Activated naive CD8-positive, alpha-beta T cell treated with anti-CD3 and anti-CD28 coated beads, Interleukin-2, amount 10 ng/mL, durations not matched to agents 7 days and 5 days (primary cell): ENCODE results near the gene MYZAP. TPM values are rescaled to one million over a fixed set of nuclear protein-coding genes. Genes with fewer than 3 reads are reported as not detected.

Experiments
- ATAC-seq: fragments of 150-1000 bp; cut with Tn5 transposase; one replicate; pipeline ENCODE4 v1.10.0; 2021; ENCODE audit warnings: low read depth, moderate library complexity
- POLR2A ChIA-PET: fragments of 350-600 bp; sonication (Branson Sonifier 250); formaldehyde crosslinking; loops from one replicate; lab custom pipeline; 2021; ENCODE audit warnings: antibody characterized with exemption; lab: Charles Lee
- DNase-seq: peaks from one replicate; pipeline ENCODE4 v3.0.0; 2021
- H3K27ac Mint-ChIP-seq: one replicate; pipeline ENCODE4 v1.8.0; 2022; ENCODE audit warnings: mild to moderate bottlenecking, mixed read lengths
- H3K27me3 Mint-ChIP-seq: one replicate; pipeline ENCODE4 v1.8.0; 2022; ENCODE audit warnings: mild to moderate bottlenecking, moderate library complexity, mixed read lengths
- H3K36me3 Mint-ChIP-seq: one replicate; pipeline ENCODE4 v1.8.0; 2021; ENCODE audit warnings: mild to moderate bottlenecking, mixed read lengths
- H3K4me1 Mint-ChIP-seq: one replicate; pipeline ENCODE4 v1.8.0; 2021; ENCODE audit warnings: mixed read lengths
- H3K4me3 Mint-ChIP-seq: one replicate; pipeline ENCODE4 v1.8.0; 2022; ENCODE audit warnings: mild to moderate bottlenecking, moderate library complexity, mixed read lengths
- H3K9me3 Mint-ChIP-seq: one replicate; pipeline ENCODE4 v1.8.0; 2021; ENCODE audit warnings: mixed read lengths
- total RNA-seq, 2 experiments: library from RNA; stranded (reverse); gene quantifications; one replicate each; pipeline ENCODE4 v1.2.3, GENCODE V29; 2021

Gene MYZAP
- total RNA-seq, 2 experiments from 2014 or later, result not detected

- ATAC-seq (no peak), DNase-seq (no peak)
- Mint-ChIP-seq H3K4me3 (no peak overlapping the region), H3K27me3 (no peaks in the 10 kb centered on the region), H3K27ac (no peak overlapping the region), H3K4me1 (peaks cover 5% of the 10 kb centered on the region), H3K9me3 (peaks cover 1% of the 10 kb centered on the region), H3K36me3 (peaks cover 2% of the 10 kb centered on the region)
- POLR2A ChIA-PET, result no interaction called here
Measured at GRCh38 chr15:57728436-57728835, 136.7 kb downstream of the MYZAP start.

GRCh38 chr15:57730876-57731275 is 139.2 kb downstream of the MYZAP start:
- H3K27me3 Mint-ChIP-seq, result no peaks in the 10 kb centered on the region
- DNase-seq, result no peak
- H3K4me3 Mint-ChIP-seq, result no peak overlapping the region
- H3K4me1 Mint-ChIP-seq, result peaks cover 5% of the 10 kb centered on the region
- POLR2A ChIA-PET, result no interaction called here
- ATAC-seq, result no peak
- H3K9me3 Mint-ChIP-seq, result no peaks in the 10 kb centered on the region
- H3K36me3 Mint-ChIP-seq, result peaks cover 2% of the 10 kb centered on the region
- no peak overlapping the region for H3K27ac Mint-ChIP-seq

- Mint-ChIP-seq H3K4me3 (no peak overlapping the region), H3K4me1 (peaks cover 5% of the 10 kb centered on the region), H3K27me3 (no peaks in the 10 kb centered on the region), H3K36me3 (no peaks in the 10 kb centered on the region), H3K9me3 (no peaks in the 10 kb centered on the region), H3K27ac (no peak overlapping the region)
- ATAC-seq (no peak), DNase-seq (no peak)
- POLR2A ChIA-PET, result no interaction called here
Measured at GRCh38 chr15:57731530-57732103, 139.9 kb downstream of the MYZAP start.

GRCh38 chr15:57732526-57733331 is 141.0 kb downstream of the MYZAP start:
- no peaks in the 10 kb centered on the region for H3K36me3 Mint-ChIP-seq
- no peak for ATAC-seq
- DNase-seq, result no peak
- peaks cover 2% of the 10 kb centered on the region for H3K9me3 Mint-ChIP-seq
- H3K27me3 Mint-ChIP-seq, result no peaks in the 10 kb centered on the region
- H3K4me3 Mint-ChIP-seq, result no peak overlapping the region
- H3K4me1 Mint-ChIP-seq, result peaks cover 5% of the 10 kb centered on the region
- no peak overlapping the region for H3K27ac Mint-ChIP-seq
- POLR2A ChIA-PET, result no interaction called here

- H3K27ac Mint-ChIP-seq, result no peak overlapping the region
- H3K27me3 Mint-ChIP-seq, result no peaks in the 10 kb centered on the region
- peaks cover 5% of the 10 kb centered on the region for H3K4me1 Mint-ChIP-seq
- H3K36me3 Mint-ChIP-seq, result no peaks in the 10 kb centered on the region
- no peak for DNase-seq
- POLR2A ChIA-PET, result no interaction called here
- H3K4me3 Mint-ChIP-seq, result no peak overlapping the region
- ATAC-seq, result no peak
- peaks cover 2% of the 10 kb centered on the region for H3K9me3 Mint-ChIP-seq
Measured at GRCh38 chr15:57734860-57735259, 143.2 kb downstream of the MYZAP start.

Other genes starting within 250 kb of the MYZAP start
- gene CGNL1, start 215.4 kb upstream of the MYZAP start, total RNA-seq, result not detected
- gene POLR2M, start 114.8 kb downstream of the MYZAP start, total RNA-seq, result 10 to 100 TPM; 94.2 to 98.3 TPM